K562 (cell line): ENCODE results near the gene MYBPH. TPM values are rescaled to one million over a fixed set of nuclear protein-coding genes. Genes with fewer than 3 reads are reported as not detected.

Experiments
- polyA plus RNA-seq, 8 experiments: library from polyadenylated mRNA; depleted of rRNA in 4 of 8; stranded (reverse) in 5 of 8; unstranded in 3 of 8; fragments of >200 nt; fragmentation: Nextera tagmentation in 2 of 8; fragmentation: Illumina TruSeq in 1 of 8; extraction: Ambion mirVana in 2 of 8; extraction: Trizol in 1 of 8; gene quantifications; 2 replicates each; pipeline versions ENCODE4 v1.2.1 to v1.2.3, GENCODE V29; 2011 to 2014; ENCODE audit warnings: inconsistent platforms in 1 of 8, missing spikeins in 1 of 8
- total RNA-seq, 7 experiments: library from RNA; depleted of rRNA in 6 of 7; stranded (reverse); fragments of >200 nt in 6 of 7; fragmentation: Illumina TruSeq in 2 of 7; extraction: Trizol in 2 of 7; gene quantifications; 2 replicates each; pipeline versions ENCODE4 v1.2.1 to v1.2.3, GENCODE V29; 2011 to 2021; ENCODE audit warnings: low replicate concordance in 1 of 7
- TF ChIP-seq, protein P1 (sequence below): IDR thresholded peaks from 2 replicates; pipeline ENCODE4 v1.6.1; 2014; ENCODE audit warnings: antibody characterized with exemption
- TF ChIP-seq, protein P2 (sequence below), 2 experiments: fragments of 450-650 bp; IDR thresholded peaks; 2 replicates each; pipeline ENCODE4 v1.6.1; 2016; ENCODE audit warnings: mild to moderate bottlenecking in 2 of 2, borderline replicate concordance in 1 of 2, low read depth in 1 of 2, moderate library complexity in 1 of 2

Gene MYBPH
- total and polyA plus RNA-seq, 9 of the 15 experiments (the other 6 are each of a cell fraction or from before 2014, with no cell fraction given): 0.13 TPM; not detected in 8

DNA sequence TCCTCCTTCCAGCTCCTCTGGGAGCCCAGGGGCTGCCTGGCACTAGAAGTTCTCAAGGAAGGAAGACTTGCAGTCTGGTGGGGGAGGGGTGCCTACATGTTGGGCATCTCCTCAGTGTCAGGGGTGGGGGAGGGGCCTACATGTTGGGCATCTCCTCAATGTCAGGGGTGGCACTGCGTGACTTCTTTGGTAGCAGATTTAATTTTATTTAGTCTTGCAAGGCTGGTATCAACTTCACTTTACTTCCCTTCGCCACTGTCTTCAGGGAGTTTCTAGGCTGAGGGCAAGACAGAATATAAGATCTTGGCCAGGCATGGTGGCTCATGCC, 29.6 kb downstream of the MYBPH start (continued):
- TF ChIP-seq, protein P1, sequence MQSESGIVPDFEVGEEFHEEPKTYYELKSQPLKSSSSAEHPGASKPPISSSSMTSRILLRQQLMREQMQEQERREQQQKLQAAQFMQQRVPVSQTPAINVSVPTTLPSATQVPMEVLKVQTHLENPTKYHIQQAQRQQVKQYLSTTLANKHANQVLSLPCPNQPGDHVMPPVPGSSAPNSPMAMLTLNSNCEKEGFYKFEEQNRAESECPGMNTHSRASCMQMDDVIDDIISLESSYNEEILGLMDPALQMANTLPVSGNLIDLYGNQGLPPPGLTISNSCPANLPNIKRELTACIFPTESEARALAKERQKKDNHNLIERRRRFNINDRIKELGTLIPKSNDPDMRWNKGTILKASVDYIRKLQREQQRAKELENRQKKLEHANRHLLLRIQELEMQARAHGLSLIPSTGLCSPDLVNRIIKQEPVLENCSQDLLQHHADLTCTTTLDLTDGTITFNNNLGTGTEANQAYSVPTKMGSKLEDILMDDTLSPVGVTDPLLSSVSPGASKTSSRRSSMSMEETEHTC: no peak
- TF ChIP-seq, protein P2, sequence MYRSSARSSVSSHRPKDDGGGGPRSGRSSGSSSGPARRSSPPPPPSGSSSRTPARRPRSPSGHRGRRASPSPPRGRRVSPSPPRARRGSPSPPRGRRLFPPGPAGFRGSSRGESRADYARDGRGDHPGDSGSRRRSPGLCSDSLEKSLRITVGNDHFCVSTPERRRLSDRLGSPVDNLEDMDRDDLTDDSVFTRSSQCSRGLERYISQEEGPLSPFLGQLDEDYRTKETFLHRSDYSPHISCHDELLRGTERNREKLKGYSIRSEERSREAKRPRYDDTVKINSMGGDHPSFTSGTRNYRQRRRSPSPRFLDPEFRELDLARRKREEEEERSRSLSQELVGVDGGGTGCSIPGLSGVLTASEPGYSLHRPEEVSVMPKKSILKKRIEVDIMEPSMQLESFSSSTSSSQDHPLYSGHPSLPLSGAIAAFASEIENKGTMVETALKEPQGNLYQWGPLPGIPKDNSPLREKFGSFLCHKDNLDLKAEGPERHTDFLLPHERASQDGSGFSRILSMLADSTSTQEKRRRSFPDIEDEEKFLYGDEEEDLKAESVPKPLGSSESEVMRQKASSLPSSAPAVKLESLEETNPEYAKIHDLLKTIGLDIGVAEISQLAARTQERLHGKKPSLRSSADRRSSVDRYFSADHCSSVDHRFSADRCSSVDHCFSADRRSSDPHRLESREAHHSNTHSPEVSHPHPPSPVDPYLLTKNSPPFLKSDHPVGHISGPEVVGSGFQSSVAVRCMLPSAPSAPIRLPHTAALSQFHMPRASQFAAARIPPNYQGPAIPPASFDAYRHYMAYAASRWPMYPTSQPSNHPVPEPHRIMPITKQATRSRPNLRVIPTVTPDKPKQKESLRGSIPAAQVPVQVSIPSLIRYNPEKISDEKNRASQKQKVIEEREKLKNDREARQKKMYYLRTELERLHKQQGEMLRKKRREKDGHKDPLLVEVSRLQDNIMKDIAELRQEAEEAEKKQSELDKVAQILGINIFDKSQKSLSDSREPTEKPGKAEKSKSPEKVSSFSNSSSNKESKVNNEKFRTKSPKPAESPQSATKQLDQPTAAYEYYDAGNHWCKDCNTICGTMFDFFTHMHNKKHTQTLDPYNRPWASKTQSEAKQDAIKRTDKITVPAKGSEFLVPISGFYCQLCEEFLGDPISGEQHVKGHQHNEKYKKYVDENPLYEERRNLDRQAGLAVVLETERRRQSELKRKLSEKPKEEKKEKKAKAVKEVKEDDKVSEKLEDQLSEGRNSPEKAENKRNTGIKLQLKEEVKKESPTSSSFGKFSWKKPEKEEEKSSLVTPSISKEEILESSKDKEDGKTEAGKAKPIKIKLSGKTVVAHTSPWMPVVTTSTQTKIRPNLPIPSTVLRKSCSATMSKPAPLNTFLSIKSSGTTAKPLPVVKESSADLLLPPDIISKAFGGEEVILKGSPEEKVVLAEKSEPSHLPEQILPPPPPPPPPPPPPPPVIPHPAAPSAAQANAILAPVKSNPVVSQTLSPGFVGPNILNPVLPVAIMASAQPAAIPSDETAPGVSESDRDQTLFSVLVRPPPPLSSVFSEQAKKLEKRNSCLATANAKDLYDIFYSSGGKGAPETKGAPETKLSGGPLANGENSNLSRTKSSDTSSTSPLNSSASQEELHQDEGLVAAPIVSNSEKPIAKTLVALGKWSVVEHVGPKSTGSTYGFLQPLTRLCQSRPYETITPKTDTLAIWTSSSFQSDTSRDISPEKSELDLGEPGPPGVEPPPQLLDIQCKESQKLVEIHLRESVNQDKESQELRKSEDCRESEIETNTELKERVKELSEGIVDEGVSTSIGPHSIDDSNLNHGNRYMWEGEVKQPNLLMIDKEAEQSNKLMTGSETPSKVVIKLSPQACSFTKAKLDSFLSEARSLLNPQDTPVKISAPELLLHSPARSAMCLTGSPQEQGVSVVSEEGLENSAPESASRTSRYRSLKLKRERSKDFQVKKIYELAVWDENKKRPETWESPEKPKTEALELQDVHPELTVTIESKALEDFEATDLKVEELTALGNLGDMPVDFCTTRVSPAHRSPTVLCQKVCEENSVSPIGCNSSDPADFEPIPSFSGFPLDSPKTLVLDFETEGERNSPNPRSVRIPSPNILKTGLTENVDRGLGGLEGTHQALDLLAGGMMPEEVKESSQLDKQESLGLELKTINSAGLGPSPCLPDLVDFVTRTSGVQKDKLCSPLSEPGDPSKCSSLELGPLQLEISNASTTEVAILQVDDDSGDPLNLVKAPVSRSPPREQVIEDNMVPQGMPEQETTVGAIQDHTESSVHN (IDR thresholded peaks at IDR 0.05; ENCODE audit: borderline replicate concordance in 1 of 2, low read depth in 1 of 2): no peak
